Neural progenitor cell (in vitro differentiated cells): ENCODE data around the gene NKAIN4.

Source experiments
- EZH2 ChIP-seq: fragments of 200-600 bp; sonication (generic); IDR thresholded peaks from 2 replicates; pipeline ENCODE4 v1.6.1; 2017; ENCODE audit warnings: antibody characterized with exemption, mild to moderate bottlenecking, moderate library complexity
- EZH2phosphoT487 ChIP-seq: fragments of 200-600 bp; sonication (generic); IDR thresholded peaks from 2 replicates; pipeline ENCODE4 v1.6.1; 2017; ENCODE audit warnings: antibody characterized with exemption
- TF ChIP-seq, protein P1 (sequence below): fragments of 200-600 bp; sonication (generic); IDR thresholded peaks from 2 replicates; pipeline ENCODE4 v1.5.1; 2017; ENCODE audit warnings: antibody characterized with exemption, mild to moderate bottlenecking

DNA sequence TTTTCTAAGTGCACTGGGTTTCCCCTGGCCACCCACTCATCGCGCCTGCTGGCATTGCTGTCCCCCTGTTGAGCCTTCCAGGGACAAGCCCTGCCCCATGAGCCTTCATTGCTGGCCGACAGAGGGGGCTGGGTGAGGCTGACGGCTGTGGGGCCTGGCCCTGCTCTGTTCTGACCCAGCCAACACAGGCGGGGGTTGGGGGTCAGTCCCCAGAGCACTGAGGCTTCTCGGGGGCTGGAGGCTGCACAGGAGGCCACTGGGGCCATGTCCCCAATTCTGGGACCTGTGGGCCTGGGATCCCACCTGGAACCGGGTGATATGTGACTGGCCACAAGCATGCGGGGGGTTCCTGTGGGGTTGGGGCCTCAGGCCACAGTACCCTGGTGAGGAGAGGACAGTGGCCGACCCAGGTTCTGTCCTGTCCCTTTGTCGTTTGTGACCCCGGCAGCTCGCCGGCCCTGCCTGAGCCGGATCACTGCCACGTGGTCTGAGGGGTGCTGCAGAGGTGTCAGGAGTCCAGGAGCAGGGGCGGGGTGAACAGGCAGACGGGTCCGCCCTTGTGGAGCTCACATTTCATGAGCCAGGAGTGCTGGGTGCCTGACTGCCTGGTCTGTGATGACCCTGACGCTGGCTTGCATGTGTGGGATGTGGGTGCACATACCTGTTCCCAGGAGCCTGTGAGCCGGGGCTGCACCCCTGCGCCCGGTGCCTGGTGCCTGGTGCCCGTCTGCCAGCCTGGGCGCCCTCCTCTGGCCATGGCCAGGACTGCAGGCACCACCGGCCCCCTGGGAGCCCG lies 36.6 kb upstream of the NKAIN4 start:
- TF ChIP-seq, protein P1, sequence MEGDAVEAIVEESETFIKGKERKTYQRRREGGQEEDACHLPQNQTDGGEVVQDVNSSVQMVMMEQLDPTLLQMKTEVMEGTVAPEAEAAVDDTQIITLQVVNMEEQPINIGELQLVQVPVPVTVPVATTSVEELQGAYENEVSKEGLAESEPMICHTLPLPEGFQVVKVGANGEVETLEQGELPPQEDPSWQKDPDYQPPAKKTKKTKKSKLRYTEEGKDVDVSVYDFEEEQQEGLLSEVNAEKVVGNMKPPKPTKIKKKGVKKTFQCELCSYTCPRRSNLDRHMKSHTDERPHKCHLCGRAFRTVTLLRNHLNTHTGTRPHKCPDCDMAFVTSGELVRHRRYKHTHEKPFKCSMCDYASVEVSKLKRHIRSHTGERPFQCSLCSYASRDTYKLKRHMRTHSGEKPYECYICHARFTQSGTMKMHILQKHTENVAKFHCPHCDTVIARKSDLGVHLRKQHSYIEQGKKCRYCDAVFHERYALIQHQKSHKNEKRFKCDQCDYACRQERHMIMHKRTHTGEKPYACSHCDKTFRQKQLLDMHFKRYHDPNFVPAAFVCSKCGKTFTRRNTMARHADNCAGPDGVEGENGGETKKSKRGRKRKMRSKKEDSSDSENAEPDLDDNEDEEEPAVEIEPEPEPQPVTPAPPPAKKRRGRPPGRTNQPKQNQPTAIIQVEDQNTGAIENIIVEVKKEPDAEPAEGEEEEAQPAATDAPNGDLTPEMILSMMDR: peak; percentile 75
- TF ChIP-seq EZH2phosphoT487: no peak
- no peak for TF ChIP-seq EZH2
